Osteoblast (primary cell): ENCODE results near the gene MAPK7. TPM values are rescaled to one million over a fixed set of nuclear protein-coding genes. Genes with fewer than 3 reads are reported as not detected.

Experiments used
- DNase-seq: peaks from one replicate; pipeline ENCODE4 v3.0.0; 2011; ENCODE audit warnings: low spot score, mixed read lengths; ENCODE audit not compliant: insufficient read length; ENCODE audit errors: missing footprints
- H2AFZ ChIP-seq: 2 replicates; pipeline ENCODE4 v1.6.0; 2011; ENCODE audit warnings: mild to moderate bottlenecking, low read length
- H3K27ac ChIP-seq: 2 replicates; pipeline ENCODE4 v1.5.1; 2011; ENCODE audit warnings: mild to moderate bottlenecking, low read depth, low read length, moderate library complexity
- H3K27me3 ChIP-seq: 2 replicates; pipeline ENCODE4 v1.6.0; 2012; ENCODE audit warnings: mild to moderate bottlenecking, control low read depth, inconsistent platforms, low read length, moderate library complexity; ENCODE audit not compliant: insufficient read depth
- H3K36me3 ChIP-seq: 2 replicates; pipeline ENCODE4 v1.5.1; 2011; ENCODE audit warnings: mild to moderate bottlenecking, low read length, control low read depth, moderate library complexity; ENCODE audit not compliant: insufficient read depth
- H3K4me1 ChIP-seq: 2 replicates; pipeline ENCODE4 v1.5.1; 2011; ENCODE audit warnings: mild to moderate bottlenecking, low read length, control low read depth, moderate library complexity; ENCODE audit not compliant: insufficient read depth
- H3K4me2 ChIP-seq: 2 replicates; pipeline ENCODE4 v1.6.0; 2011; ENCODE audit warnings: mild to moderate bottlenecking, low read length; ENCODE audit not compliant: insufficient read depth
- H3K4me3 ChIP-seq: fragments of 200-600 bp; sonication (generic); 3 replicates; pipeline ENCODE4 v1.5.1; 2012; ENCODE audit warnings: mild to moderate bottlenecking, low read length, inconsistent platforms; ENCODE audit not compliant: insufficient read depth
- H3K79me2 ChIP-seq: 2 replicates; pipeline ENCODE4 v1.6.0; 2012; ENCODE audit warnings: mild to moderate bottlenecking, low read length, control low read depth, inconsistent platforms; ENCODE audit not compliant: insufficient read depth
- H3K9me3 ChIP-seq: 2 replicates; pipeline ENCODE4 v1.5.1; 2011; ENCODE audit warnings: low read depth, low read length, control low read depth
- H4K20me1 ChIP-seq: 2 replicates; pipeline ENCODE4 v1.6.0; 2012; ENCODE audit warnings: mild to moderate bottlenecking, low read length, control low read depth; ENCODE audit not compliant: insufficient read depth
- total RNA-seq: library from RNA; depleted of rRNA; stranded (reverse); fragments of >200 nt; gene quantifications from 2 replicates; pipeline ENCODE4 v1.2.3, GENCODE V29; 2012
- TF ChIP-seq, protein P1 (sequence below): IDR thresholded peaks from 2 replicates; pipeline ENCODE4 v1.5.1; 2011; ENCODE audit warnings: mild to moderate bottlenecking, low read depth, low read length, moderate library complexity; ENCODE audit errors: extremely low read depth

MAPK7 gene
- total RNA-seq, 1 donor: 12.7 TPM

DNA sequence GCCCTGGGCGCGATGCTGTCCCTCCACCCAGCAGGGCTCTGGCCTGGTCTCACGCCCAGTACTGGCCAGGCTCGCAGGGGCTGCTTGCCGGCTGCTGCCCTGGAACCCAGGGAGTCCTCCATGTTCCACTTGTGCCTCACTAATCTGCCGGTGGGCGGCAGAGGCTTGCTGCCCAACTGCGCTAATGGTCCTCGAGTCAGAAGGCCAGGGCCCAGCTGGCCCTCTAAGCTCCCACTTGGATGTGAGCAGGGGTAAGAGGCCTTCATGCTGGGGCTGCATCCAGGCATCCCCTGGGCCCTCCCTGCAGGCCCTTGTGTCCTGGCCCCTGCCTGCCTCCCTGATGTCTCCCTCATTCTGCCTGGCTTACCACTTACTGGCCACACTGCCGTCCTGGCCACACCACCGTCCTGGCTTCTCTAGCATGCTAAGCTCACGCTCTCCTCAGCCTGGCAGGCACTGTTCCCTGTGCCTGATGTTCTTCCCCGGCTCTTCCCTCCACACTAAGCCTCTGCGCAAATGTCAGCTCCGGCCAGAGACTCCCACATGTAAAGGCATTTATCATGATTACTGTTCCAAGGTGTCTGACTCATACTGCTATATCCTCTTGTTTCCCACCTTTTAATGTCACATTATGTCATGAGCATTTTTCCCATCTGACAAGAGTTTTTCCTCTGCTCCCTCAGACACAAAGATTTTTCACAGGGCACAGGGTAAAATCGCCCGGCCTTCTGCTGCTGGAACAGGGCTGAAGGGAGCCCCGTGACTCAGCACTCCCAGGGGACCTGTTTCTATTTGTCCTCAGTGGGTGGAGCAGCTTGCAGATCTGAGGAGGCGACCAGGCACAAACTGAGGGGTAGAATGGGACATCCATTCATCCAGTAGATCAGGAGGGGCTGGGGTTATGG is 31.7 kb upstream of the MAPK7 start:
- Histone ChIP-seq H3K27ac (peak overlapping the region; percentile 55), H3K4me2 (peak overlapping the region; percentile 17), H3K36me3 (no peaks in the 10 kb centered on the region), H3K9me3 (no peaks in the 10 kb centered on the region), H3K4me1 (peaks cover 32% of the 10 kb centered on the region), H3K4me3 (no peak overlapping the region), H2AFZ (no peak overlapping the region), H3K27me3 (no peaks in the 10 kb centered on the region), H4K20me1 (no peaks in the 10 kb centered on the region), H3K79me2 (no peaks in the 10 kb centered on the region)
- DNase-seq: peak; percentile 98
- TF ChIP-seq, protein P1, sequence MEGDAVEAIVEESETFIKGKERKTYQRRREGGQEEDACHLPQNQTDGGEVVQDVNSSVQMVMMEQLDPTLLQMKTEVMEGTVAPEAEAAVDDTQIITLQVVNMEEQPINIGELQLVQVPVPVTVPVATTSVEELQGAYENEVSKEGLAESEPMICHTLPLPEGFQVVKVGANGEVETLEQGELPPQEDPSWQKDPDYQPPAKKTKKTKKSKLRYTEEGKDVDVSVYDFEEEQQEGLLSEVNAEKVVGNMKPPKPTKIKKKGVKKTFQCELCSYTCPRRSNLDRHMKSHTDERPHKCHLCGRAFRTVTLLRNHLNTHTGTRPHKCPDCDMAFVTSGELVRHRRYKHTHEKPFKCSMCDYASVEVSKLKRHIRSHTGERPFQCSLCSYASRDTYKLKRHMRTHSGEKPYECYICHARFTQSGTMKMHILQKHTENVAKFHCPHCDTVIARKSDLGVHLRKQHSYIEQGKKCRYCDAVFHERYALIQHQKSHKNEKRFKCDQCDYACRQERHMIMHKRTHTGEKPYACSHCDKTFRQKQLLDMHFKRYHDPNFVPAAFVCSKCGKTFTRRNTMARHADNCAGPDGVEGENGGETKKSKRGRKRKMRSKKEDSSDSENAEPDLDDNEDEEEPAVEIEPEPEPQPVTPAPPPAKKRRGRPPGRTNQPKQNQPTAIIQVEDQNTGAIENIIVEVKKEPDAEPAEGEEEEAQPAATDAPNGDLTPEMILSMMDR: no peak

DNA sequence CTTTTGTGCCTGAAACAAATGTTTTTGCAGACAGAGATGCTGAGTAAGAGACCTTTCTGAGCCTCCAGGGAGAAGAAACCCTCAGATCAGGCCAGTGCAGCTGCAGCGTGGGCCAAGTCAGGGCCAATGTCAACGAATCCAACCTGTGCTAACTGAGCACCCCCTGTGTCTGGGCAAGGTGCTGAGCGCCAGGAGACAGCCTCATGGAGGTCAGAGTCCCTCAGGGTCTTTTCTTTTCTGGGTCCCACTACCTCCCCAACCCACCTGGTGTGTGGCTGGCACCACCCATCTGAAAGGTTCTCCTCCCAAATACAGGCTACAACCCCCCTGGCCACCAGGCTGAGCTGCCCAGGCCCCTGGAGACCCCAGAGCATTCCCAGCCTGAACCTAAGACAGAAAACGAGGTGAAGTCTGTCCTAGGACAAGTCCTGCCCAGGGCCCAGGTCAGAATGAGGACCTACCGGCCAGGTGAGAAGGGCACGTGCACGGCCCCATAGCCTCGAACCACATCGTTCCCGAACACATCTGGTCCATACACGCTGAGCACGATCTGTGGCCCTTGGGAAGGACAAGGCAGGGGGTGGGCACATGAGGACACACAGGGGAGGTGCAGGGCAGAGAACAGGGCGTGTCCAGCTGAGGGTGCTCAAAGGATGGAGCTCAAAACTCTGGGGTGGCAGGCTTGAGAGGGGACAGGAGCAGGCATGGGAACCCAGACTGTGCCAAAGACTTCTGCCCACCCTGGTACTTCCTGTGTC is 30.8 kb upstream of the MAPK7 start:
- Histone ChIP-seq H3K4me2 (peak overlapping the region; percentile 17), H3K79me2 (no peaks in the 10 kb centered on the region), H3K27ac (peak overlapping the region; percentile 55), H4K20me1 (no peaks in the 10 kb centered on the region), H2AFZ (no peak overlapping the region), H3K27me3 (no peaks in the 10 kb centered on the region), H3K9me3 (no peaks in the 10 kb centered on the region), H3K36me3 (no peaks in the 10 kb centered on the region), H3K4me1 (peaks cover 23% of the 10 kb centered on the region), H3K4me3 (no peak overlapping the region)
- peak; percentile 79 for DNase-seq
- TF ChIP-seq, protein P1: no peak

DNA sequence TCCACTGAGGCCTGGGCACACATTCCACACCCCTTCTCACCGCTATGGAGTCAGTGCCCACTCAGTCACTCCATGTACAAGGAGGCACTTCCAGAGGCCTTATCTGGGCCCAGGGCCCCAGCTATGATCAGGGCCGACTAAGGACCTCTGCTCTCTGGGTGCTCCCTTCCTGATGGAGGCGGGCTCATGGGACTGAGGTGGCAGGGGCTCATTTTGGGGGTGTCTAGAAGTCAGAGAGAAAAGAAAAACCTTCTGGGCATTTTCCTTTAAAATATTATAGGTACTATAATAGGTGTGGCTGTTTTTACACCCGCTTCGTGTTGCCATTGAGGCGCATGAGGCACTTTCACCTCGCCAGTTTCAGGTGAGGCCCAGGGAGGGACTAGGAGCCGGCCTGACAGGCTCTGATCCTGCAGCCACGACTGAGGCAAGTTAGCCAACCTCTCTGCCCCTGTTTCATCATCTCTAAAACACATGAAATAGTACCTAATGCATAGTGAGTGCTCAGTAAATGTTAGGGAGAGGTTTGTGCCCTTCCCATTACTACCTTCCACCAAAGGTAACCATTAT is 30.1 kb upstream of the MAPK7 start:
- H3K36me3 ChIP-seq: no peaks in the 10 kb centered on the region
- H3K4me3 ChIP-seq: no peak overlapping the region
- H3K4me1 ChIP-seq: peaks cover 21% of the 10 kb centered on the region
- H3K27me3 ChIP-seq: no peaks in the 10 kb centered on the region
- H3K27ac ChIP-seq: no peak overlapping the region
- no peaks in the 10 kb centered on the region for H3K9me3 ChIP-seq
- no peaks in the 10 kb centered on the region for H3K79me2 ChIP-seq
- TF ChIP-seq, protein P1: no peak
- no peak overlapping the region for H3K4me2 ChIP-seq
- H2AFZ ChIP-seq: no peak overlapping the region
- DNase-seq: no peak
- H4K20me1 ChIP-seq: no peaks in the 10 kb centered on the region
